Mesothelial cell of epicardium (in vitro differentiated cells): Measurements from ENCODE around the gene BID. TPM values are rescaled to one million over a fixed set of nuclear protein-coding genes. Genes with fewer than 3 reads are reported as not detected.
A peak's percentile ranks its signal among the peaks of the same experiment; 100 is the strongest.
"Not testable (repeated sequence)": the region's sequence is repeated elsewhere in the genome, so short reads cannot be mapped to it uniquely, and the experiment has no call there.

Source experiments
- DNase-seq, 2 experiments: peaks; one replicate each; pipeline ENCODE4 v3.0.0; 2021; ENCODE audit warnings: low spot score in 2 of 2; ENCODE audit not compliant: unreplicated experiment in 2 of 2
- H3K27ac Mint-ChIP-seq: 2 replicates; pipeline ENCODE4 v1.8.0; 2021; ENCODE audit warnings: mixed read lengths
- H3K27me3 Mint-ChIP-seq: 2 replicates; pipeline ENCODE4 v1.8.0; 2021; ENCODE audit warnings: low read depth, mixed read lengths
- H3K36me3 Mint-ChIP-seq: 2 replicates; pipeline ENCODE4 v1.8.0; 2021; ENCODE audit warnings: mixed read lengths
- H3K4me1 Mint-ChIP-seq: 2 replicates; pipeline ENCODE4 v1.8.0; 2021; ENCODE audit warnings: mixed read lengths
- H3K4me3 Mint-ChIP-seq: 2 replicates; pipeline ENCODE4 v1.8.0; 2021; ENCODE audit warnings: mild to moderate bottlenecking, moderate library complexity, mixed read lengths
- H3K9me3 Mint-ChIP-seq: 2 replicates; pipeline ENCODE4 v1.8.0; 2021; ENCODE audit warnings: mixed read lengths
- CTCF ChIP-seq: fragments of 200-600 bp; sonication (generic); IDR thresholded peaks from one replicate; pipeline ENCODE4 v1.5.0; 2021; ENCODE audit warnings: antibody characterized with exemption; ENCODE audit not compliant: unreplicated experiment
- total RNA-seq: library from RNA; stranded (reverse); gene quantifications from 3 replicates; pipeline ENCODE4 v1.2.1, GENCODE V29; 2021

BID gene
- total RNA-seq, 1 donor from 2014 or later: 29.9 TPM

- peaks cover 20% of the 10 kb centered on the region for H3K36me3 Mint-ChIP-seq
Measured at GRCh38 chr22:17705546-17705945, 68.7 kb downstream of the BID start.

GRCh38 chr22:17703811-17704210 is 70.5 kb downstream of the BID start:
- no peak for TF ChIP-seq CTCF
- no peak for DNase-seq
- no peaks in the 10 kb centered on the region for H3K9me3 Mint-ChIP-seq
- H3K4me1 Mint-ChIP-seq: peaks cover 26% of the 10 kb centered on the region
- no peaks in the 10 kb centered on the region for H3K27me3 Mint-ChIP-seq
- H3K4me3 Mint-ChIP-seq: no peak overlapping the region
- peaks cover 18% of the 10 kb centered on the region for H3K36me3 Mint-ChIP-seq
- no peak overlapping the region for H3K27ac Mint-ChIP-seq

More at GRCh38 chr22:17705546-17705945, 68.7 kb downstream of the BID start:
- no peak overlapping the region for H3K4me3 Mint-ChIP-seq
- H3K4me1 Mint-ChIP-seq: peaks cover 23% of the 10 kb centered on the region
- H3K9me3 Mint-ChIP-seq: no peaks in the 10 kb centered on the region
- TF ChIP-seq CTCF: no peak
- H3K27ac Mint-ChIP-seq: no peak overlapping the region
- DNase-seq: no peak
- no peaks in the 10 kb centered on the region for H3K27me3 Mint-ChIP-seq

GRCh38 chr22:17700778-17701177 is 73.5 kb downstream of the BID start:
- no peak for DNase-seq
- H3K4me1 Mint-ChIP-seq: peaks cover 6% of the 10 kb centered on the region
- H3K27me3 Mint-ChIP-seq: no peaks in the 10 kb centered on the region
- peaks cover 21% of the 10 kb centered on the region for H3K36me3 Mint-ChIP-seq
- TF ChIP-seq CTCF: no peak
- no peak overlapping the region for H3K4me3 Mint-ChIP-seq
- H3K27ac Mint-ChIP-seq: no peak overlapping the region
- H3K9me3 Mint-ChIP-seq: no peaks in the 10 kb centered on the region

GRCh38 chr22:17699696-17700340 is 74.5 kb downstream of the BID start:
- peak overlapping the region; percentile 5 for H3K27ac Mint-ChIP-seq
- H3K9me3 Mint-ChIP-seq: no peaks in the 10 kb centered on the region
- DNase-seq: no peak
- no peaks in the 10 kb centered on the region for H3K27me3 Mint-ChIP-seq
- TF ChIP-seq CTCF: no peak
- H3K4me1 Mint-ChIP-seq: peaks cover 3% of the 10 kb centered on the region
- H3K4me3 Mint-ChIP-seq: no peak overlapping the region
- peaks cover 16% of the 10 kb centered on the region for H3K36me3 Mint-ChIP-seq

GRCh38 chr22:17698948-17699347 is 75.3 kb downstream of the BID start:
- no peak overlapping the region for H3K4me3 Mint-ChIP-seq
- no peak overlapping the region for H3K27ac Mint-ChIP-seq
- no peaks in the 10 kb centered on the region for H3K9me3 Mint-ChIP-seq
- no peaks in the 10 kb centered on the region for H3K27me3 Mint-ChIP-seq
- peaks cover 11% of the 10 kb centered on the region for H3K36me3 Mint-ChIP-seq
- TF ChIP-seq CTCF: no peak
- peaks cover 3% of the 10 kb centered on the region for H3K4me1 Mint-ChIP-seq
- DNase-seq: no peak

GRCh38 chr22:17698276-17698675 is 76.0 kb downstream of the BID start:
- H3K4me3 Mint-ChIP-seq, H3K9me3 Mint-ChIP-seq, DNase-seq, H3K27me3 Mint-ChIP-seq, H3K27ac Mint-ChIP-seq, H3K4me1 Mint-ChIP-seq, H3K36me3 Mint-ChIP-seq: not testable (repeated sequence)

- H3K27me3 Mint-ChIP-seq, H3K4me3 Mint-ChIP-seq, DNase-seq, H3K4me1 Mint-ChIP-seq, H3K9me3 Mint-ChIP-seq, H3K27ac Mint-ChIP-seq, H3K36me3 Mint-ChIP-seq: not testable (repeated sequence)
Measured at GRCh38 chr22:17697196-17697595, 77.1 kb downstream of the BID start.
